LoVo (cell line): ENCODE data around the gene OR2T34.
"Not testable (repeated sequence)": the region's sequence is repeated elsewhere in the genome, so short reads cannot be mapped to it uniquely, and the experiment has no call there.

ENCODE experiments used
- DNase-seq: peaks from one replicate; pipeline ENCODE4 v3.0.0-alpha.2; 2016; ENCODE audit warnings: low spot score

The OR2T34 gene

GRCh38 chr1:248574657-248575056 lies at the start of gene OR2T34:
Gene OR2T34 (minus strand): TSS chr1:248574757. CDS start chr1:248574757, 0 bp downstream.
- DNase-seq = not testable (repeated sequence)

- peak; percentile 41 for DNase-seq
Measured at GRCh38 chr1:248622570-248623001, 48.0 kb upstream of the OR2T34 start.

GRCh38 chr1:248621770-248622169 lies 47.2 kb upstream of the OR2T34 start:
- DNase-seq = no peak

- DNase-seq = peak; percentile 43
Measured at GRCh38 chr1:248618878-248619277, 44.3 kb upstream of the OR2T34 start.

- DNase-seq = no peak
Measured at GRCh38 chr1:248618119-248618518, 43.6 kb upstream of the OR2T34 start.

- DNase-seq = no peak
Measured at GRCh38 chr1:248613742-248614141, 39.2 kb upstream of the OR2T34 start.

GRCh38 chr1:248611883-248612414 lies 37.4 kb upstream of the OR2T34 start:
- no peak for DNase-seq

GRCh38 chr1:248610301-248610700 lies 35.7 kb upstream of the OR2T34 start:
- no peak for DNase-seq

GRCh38 chr1:248599396-248599795 lies 24.8 kb upstream of the OR2T34 start:
- no peak for DNase-seq

- DNase-seq = no peak
Measured at GRCh38 chr1:248597589-248597988, 23.0 kb upstream of the OR2T34 start, which contains the start of gene OR2T10. Gene OR2T10 (minus strand): TSS chr1:248597700. CDS start chr1:248593768, 3,932 bp downstream.

GRCh38 chr1:248596615-248597014 lies 22.1 kb upstream of the OR2T34 start:
- DNase-seq = no peak

GRCh38 chr1:248593226-248593625 lies 18.7 kb upstream of the OR2T34 start:
- DNase-seq = no peak

GRCh38 chr1:248592655-248593054 lies 18.1 kb upstream of the OR2T34 start:
- no peak for DNase-seq

GRCh38 chr1:248590055-248590454 lies 15.5 kb upstream of the OR2T34 start:
- no peak for DNase-seq

GRCh38 chr1:248589334-248589733 lies 14.8 kb upstream of the OR2T34 start:
- no peak for DNase-seq

- no peak for DNase-seq
Measured at GRCh38 chr1:248585266-248585665, 10.7 kb upstream of the OR2T34 start.

- no peak for DNase-seq
Measured at GRCh38 chr1:248576260-248576980, 1.9 kb upstream of the OR2T34 start.

GRCh38 chr1:248573856-248574255 lies 701 bp downstream of the OR2T34 start:
- not testable (repeated sequence) for DNase-seq

- not testable (repeated sequence) for DNase-seq
Measured at GRCh38 chr1:248572049-248572448, 2.5 kb downstream of the OR2T34 start.

GRCh38 chr1:248570811-248571210 lies 3.7 kb downstream of the OR2T34 start:
- DNase-seq = not testable (repeated sequence)

- not testable (repeated sequence) for DNase-seq
Measured at GRCh38 chr1:248569049-248569448, 5.5 kb downstream of the OR2T34 start.

GRCh38 chr1:248565530-248566373 lies 8.8 kb downstream of the OR2T34 start:
- DNase-seq = not testable (repeated sequence)

- not testable (repeated sequence) for DNase-seq
Measured at GRCh38 chr1:248562672-248563071, 11.9 kb downstream of the OR2T34 start, which contains the start of gene OR2T29. Gene OR2T29 (minus strand): TSS chr1:248562772. CDS start chr1:248559491, 3,281 bp downstream.
